Islet precursor cell (in vitro differentiated cells): Measurements from ENCODE around the gene RELCH.
"Not testable (repeated sequence)": the region's sequence is repeated elsewhere in the genome, so short reads cannot be mapped to it uniquely, and the experiment has no call there.

Experiments used
- DNase-seq: peaks from one replicate; pipeline ENCODE4 v3.0.0-alpha.2; 2018

RELCH gene

GRCh38 chr18:62186774-62187542 lies at the start of gene RELCH, which contains the start of gene PIGN:
TSS of gene RELCH (plus strand) at chr18:62187255. CDS start at chr18:62187506, 251 bp downstream.
TSS of gene PIGN (minus strand) at chr18:62187056. CDS start at chr18:62161353, 25,703 bp downstream.
- DNase-seq = peak; percentile 100

GRCh38 chr18:62138461-62139235 lies 48.4 kb upstream of the RELCH start:
- no peak for DNase-seq

GRCh38 chr18:62140259-62140658 lies 46.8 kb upstream of the RELCH start:
- no peak for DNase-seq

GRCh38 chr18:62144338-62144737 lies 42.7 kb upstream of the RELCH start:
- no peak for DNase-seq

- no peak for DNase-seq
Observed at GRCh38 chr18:62151068-62151771, 35.8 kb upstream of the RELCH start.

- DNase-seq = no peak
Observed at GRCh38 chr18:62152844-62153243, 34.2 kb upstream of the RELCH start.

- no peak for DNase-seq
Observed at GRCh38 chr18:62157843-62158242, 29.2 kb upstream of the RELCH start.

GRCh38 chr18:62164310-62164709 lies 22.7 kb upstream of the RELCH start:
- no peak for DNase-seq

- DNase-seq = no peak
Observed at GRCh38 chr18:62164855-62165487, 22.1 kb upstream of the RELCH start.

GRCh38 chr18:62165583-62165982 lies 21.5 kb upstream of the RELCH start:
- no peak for DNase-seq

- DNase-seq = not testable (repeated sequence)
Observed at GRCh38 chr18:62166524-62166923, 20.5 kb upstream of the RELCH start.

- DNase-seq = no peak
Observed at GRCh38 chr18:62170857-62171256, 16.2 kb upstream of the RELCH start.

- DNase-seq = no peak
Observed at GRCh38 chr18:62172298-62172697, 14.8 kb upstream of the RELCH start.

- DNase-seq = no peak
Observed at GRCh38 chr18:62175521-62175920, 11.5 kb upstream of the RELCH start.

- DNase-seq = no peak
Observed at GRCh38 chr18:62177271-62177670, 9.8 kb upstream of the RELCH start.

GRCh38 chr18:62179213-62179612 lies 7.8 kb upstream of the RELCH start:
- DNase-seq = no peak

- no peak for DNase-seq
Observed at GRCh38 chr18:62182220-62182619, 4.8 kb upstream of the RELCH start.

GRCh38 chr18:62183578-62184195 lies 3.4 kb upstream of the RELCH start:
- DNase-seq = no peak

GRCh38 chr18:62186499-62186773 lies 619 bp upstream of the RELCH start:
- DNase-seq = peak; percentile 85

GRCh38 chr18:62187543-62188510 lies 772 bp downstream of the RELCH start:
- peak; percentile 58 for DNase-seq

GRCh38 chr18:62189208-62189607 lies 2.2 kb downstream of the RELCH start:
- DNase-seq = no peak

GRCh38 chr18:62196079-62196478 lies 9.0 kb downstream of the RELCH start:
- DNase-seq = no peak
